PFSK-1 (cell line): ENCODE measurements around the gene COL2A1.

ENCODE experiments used
- FOXP2 ChIP-seq: optimal IDR thresholded peaks from 2 replicates; pipeline ENCODE3; 2011; ENCODE audit warnings: borderline replicate concordance, control low read depth, inconsistent platforms; ENCODE audit not compliant: insufficient read depth; ENCODE audit errors: extremely low read length, extremely low read depth
- POLR2AphosphoS5 ChIP-seq: IDR thresholded peaks from 2 replicates; pipeline ENCODE4 v1.6.1; 2012; ENCODE audit warnings: low read depth, mild to moderate bottlenecking, control low read depth, low read length, moderate library complexity
- SIN3A ChIP-seq: IDR thresholded peaks from 2 replicates; pipeline ENCODE4 v1.6.1; 2012; ENCODE audit warnings: mild to moderate bottlenecking, low read length, moderate library complexity, borderline replicate concordance; ENCODE audit not compliant: insufficient read depth
- TAF1 ChIP-seq: IDR thresholded peaks from 2 replicates; pipeline ENCODE4 v1.6.1; 2012; ENCODE audit warnings: low read length, control low read depth, borderline replicate concordance; ENCODE audit not compliant: insufficient read depth
- TF ChIP-seq, protein P1 (sequence below), 2 experiments: IDR thresholded peaks; 2 replicates each; pipeline versions ENCODE4 v1.6.1 to v1.8.0; 2011 to 2012; ENCODE audit warnings: low read depth in 2 of 2, low read length in 2 of 2, control low read depth in 1 of 2, inconsistent platforms in 1 of 2, mild to moderate bottlenecking in 1 of 2, moderate library complexity in 1 of 2; ENCODE audit not compliant: insufficient read depth in 1 of 2

Gene COL2A1

DNA sequence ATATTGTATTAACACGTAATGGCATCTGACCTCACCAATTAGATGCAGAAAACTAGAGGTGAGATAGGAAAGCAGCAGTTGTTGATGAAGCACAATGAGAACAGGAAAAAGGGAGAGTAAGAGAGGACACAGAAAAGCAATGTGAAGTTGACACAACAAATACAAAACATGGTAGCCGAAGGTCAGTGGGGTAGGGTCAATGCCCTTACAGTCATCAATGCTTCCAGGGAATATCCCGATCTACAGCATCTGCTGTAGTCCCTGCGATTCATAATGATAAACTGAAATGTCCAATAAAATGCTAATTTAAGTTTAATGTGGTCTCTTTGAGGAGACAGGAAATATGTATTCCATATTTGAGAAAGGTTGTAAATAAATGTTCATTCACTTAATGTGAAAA is 2.9 kb upstream of the COL2A1 start:
- TF ChIP-seq FOXP2 (no peak), SIN3A (no peak), TAF1 (no peak), POLR2AphosphoS5 (no peak)
- TF ChIP-seq, protein P1, sequence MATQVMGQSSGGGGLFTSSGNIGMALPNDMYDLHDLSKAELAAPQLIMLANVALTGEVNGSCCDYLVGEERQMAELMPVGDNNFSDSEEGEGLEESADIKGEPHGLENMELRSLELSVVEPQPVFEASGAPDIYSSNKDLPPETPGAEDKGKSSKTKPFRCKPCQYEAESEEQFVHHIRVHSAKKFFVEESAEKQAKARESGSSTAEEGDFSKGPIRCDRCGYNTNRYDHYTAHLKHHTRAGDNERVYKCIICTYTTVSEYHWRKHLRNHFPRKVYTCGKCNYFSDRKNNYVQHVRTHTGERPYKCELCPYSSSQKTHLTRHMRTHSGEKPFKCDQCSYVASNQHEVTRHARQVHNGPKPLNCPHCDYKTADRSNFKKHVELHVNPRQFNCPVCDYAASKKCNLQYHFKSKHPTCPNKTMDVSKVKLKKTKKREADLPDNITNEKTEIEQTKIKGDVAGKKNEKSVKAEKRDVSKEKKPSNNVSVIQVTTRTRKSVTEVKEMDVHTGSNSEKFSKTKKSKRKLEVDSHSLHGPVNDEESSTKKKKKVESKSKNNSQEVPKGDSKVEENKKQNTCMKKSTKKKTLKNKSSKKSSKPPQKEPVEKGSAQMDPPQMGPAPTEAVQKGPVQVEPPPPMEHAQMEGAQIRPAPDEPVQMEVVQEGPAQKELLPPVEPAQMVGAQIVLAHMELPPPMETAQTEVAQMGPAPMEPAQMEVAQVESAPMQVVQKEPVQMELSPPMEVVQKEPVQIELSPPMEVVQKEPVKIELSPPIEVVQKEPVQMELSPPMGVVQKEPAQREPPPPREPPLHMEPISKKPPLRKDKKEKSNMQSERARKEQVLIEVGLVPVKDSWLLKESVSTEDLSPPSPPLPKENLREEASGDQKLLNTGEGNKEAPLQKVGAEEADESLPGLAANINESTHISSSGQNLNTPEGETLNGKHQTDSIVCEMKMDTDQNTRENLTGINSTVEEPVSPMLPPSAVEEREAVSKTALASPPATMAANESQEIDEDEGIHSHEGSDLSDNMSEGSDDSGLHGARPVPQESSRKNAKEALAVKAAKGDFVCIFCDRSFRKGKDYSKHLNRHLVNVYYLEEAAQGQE (IDR thresholded peaks at IDR 0.05; ENCODE audit: insufficient read depth in 1 of 2, low read depth in 2 of 2, low read length in 2 of 2): no peak

DNA sequence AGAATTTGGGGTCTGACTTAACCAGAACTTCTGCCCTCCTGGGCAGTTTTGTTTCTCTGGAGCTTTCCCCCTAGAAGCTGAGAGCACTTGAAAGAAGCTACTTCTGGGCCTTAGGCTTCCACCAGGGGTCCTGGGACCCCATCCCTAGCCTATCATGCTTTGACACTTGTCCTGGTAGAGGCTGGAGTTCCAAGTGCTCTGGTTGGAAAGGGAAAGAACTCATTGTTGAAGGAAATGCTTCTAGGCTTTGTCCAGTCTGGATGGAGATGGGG is 1.4 kb upstream of the COL2A1 start:
- TF ChIP-seq, protein P1 (IDR thresholded peaks at IDR 0.05; ENCODE audit: insufficient read depth in 1 of 2, low read depth in 2 of 2, low read length in 2 of 2): no peak
- TF ChIP-seq TAF1: no peak
- TF ChIP-seq FOXP2: no peak

DNA sequence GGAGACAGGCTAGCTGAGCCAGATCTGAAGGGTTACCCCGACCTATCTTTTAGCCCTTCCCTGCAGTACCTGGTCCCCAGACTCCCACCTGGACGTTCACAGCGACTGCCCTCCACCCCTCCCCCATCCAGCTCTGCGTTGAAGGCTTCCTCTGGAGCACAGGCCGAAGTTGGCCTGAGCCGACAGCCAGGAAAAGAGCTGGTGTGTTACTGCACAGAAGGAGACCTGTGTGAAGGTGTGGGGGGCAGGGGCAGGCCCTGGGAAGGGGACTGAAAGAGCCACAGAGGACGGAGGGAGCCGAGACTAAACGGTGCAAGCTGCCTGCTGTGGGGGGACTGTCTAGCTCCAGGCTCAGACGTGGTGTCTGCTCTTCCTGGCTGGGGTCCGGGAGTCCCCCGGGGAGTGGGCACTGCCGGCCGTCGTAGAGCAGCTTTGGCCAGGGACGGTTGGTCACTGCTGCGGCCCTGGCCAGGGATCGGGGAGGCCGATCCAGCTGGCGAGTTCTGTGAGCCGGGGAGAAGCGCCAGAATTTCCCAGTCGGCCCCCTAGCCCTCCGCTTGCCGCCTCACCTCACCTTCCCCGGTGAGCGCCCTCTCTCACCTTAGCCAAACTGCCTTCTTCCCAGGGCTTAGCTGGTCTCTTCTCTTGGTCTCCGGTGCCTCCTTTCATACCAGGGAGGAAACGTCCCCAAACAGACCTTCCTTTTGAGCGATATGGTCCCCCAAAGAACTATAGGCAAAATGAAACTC is 899 bp upstream of the COL2A1 start:
- TF ChIP-seq POLR2AphosphoS5 (no peak), SIN3A (no peak), TAF1 (no peak)

DNA sequence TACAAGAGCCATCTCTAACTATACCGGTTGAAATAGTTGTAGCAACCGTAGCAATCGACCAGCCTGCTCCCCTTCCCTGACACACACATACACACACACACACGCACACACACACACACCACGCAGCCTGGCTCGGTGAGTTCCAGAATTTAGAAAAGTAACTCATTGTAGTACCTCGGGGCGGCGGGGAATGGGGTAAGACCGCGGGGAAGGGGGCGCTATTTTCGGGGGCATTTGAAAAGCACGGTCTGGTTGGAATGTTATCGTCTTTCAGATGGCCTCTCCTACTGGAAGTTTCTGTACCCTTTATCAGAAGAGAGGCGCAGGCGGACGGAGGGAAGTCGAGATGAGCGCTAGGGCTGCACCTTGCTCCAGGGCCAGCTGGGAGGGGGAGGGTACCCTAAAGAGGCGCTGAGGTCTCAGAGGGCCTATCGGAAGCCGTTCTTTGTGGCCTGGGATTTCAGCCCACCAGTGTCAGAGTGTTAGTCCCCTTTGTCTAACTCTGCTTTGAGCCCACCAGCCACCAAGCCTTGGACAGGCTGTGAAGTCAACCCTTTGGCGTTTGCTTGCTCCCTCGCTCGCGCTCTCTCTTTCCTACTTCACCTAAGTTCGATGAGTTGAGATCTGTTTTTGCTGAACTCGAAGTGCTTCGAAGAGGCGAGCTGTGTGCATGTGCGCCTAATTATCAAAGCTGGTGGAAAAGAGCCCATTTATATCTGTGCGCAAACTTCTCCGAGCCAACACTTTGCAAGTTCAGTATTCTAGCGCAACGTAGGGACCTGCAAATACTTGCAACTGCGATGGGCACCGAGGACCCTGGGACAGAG is 837 bp downstream of the COL2A1 start:
- no peak for TF ChIP-seq FOXP2

DNA sequence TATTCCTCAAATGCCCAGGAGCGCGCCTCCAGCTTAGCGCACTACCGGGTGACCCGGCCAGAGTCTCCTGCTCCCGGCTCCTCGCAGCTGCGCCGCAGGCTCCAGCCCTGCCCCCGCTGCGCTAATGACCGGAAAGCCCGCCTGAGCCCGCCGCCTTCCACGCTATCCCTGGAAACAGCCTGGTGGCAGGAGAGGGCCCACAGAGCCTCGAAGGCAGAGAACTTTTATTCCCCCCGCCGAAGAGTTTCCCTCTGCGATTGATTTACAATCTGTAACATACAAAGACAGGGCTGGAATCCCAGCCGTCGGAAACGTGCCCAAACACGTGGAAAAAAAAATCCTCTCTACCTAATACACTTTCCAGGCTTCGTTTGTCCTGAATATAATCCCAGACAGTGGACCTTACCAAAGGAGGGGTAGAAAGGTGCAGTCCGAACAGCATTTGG is 1.5 kb downstream of the COL2A1 start:
- TF ChIP-seq TAF1: no peak
- no peak for TF ChIP-seq POLR2AphosphoS5
- TF ChIP-seq, protein P1 (IDR thresholded peaks at IDR 0.05; ENCODE audit: insufficient read depth in 1 of 2, low read depth in 2 of 2, low read length in 2 of 2): no peak
- no peak for TF ChIP-seq FOXP2
- no peak for TF ChIP-seq SIN3A

DNA sequence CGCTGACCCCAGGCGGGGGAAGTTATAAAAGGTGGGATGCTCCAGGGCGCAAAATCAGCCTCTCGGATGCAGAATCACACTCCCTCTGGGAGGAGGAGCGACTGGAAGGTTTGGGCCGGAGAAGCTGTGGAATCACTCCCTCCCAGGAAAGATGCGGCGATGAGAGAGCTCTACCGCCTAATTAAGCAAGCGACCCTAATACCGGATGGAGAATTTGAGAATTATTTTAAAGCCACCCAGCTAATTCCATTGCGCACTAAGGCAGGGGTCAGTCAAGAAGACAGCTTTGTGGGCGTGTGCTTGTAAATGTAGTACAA is 1.9 kb downstream of the COL2A1 start:
- no peak for TF ChIP-seq FOXP2
- no peak for TF ChIP-seq POLR2AphosphoS5
- TF ChIP-seq, protein P1 (IDR thresholded peaks at IDR 0.05; ENCODE audit: insufficient read depth in 1 of 2, low read depth in 2 of 2, low read length in 2 of 2): no peak
- TF ChIP-seq TAF1: no peak
- no peak for TF ChIP-seq SIN3A
